HCT116 (cell line): ENCODE results near the gene KLHDC3.

Source experiments
- POLR2A ChIP-seq: IDR thresholded peaks from 2 replicates; pipeline ENCODE4 v1.7.0; 2011; ENCODE audit warnings: borderline replicate concordance; ENCODE audit not compliant: insufficient read depth, insufficient read length; ENCODE audit errors: extremely low read depth
- SRF ChIP-seq: IDR thresholded peaks from 2 replicates; pipeline ENCODE4 v1.6.1; 2012; ENCODE audit warnings: low read depth

GRCh38 chr6:43037706-43038105 is 23.7 kb downstream of the KLHDC3 start:
- TF ChIP-seq POLR2A (no peak), SRF (no peak)
